CD4-positive, alpha-beta T cell (primary cell): ENCODE measurements around the gene NEK10. TPM values are rescaled to one million over a fixed set of nuclear protein-coding genes. Genes with fewer than 3 reads are reported as not detected.
A peak's percentile ranks its signal among the peaks of the same experiment; 100 is the strongest.

Experiments
- ATAC-seq: fragments of 200-7000 bp; cut with Tn5 transposase; one replicate; pipeline ENCODE4 v1.10.0; 2022; ENCODE audit warnings: mild to moderate bottlenecking; ENCODE audit not compliant: poor library complexity
- CTCF ChIA-PET: fragments of 350-600 bp; sonication (Branson Sonifier 250); formaldehyde crosslinking; loops from one replicate; lab custom pipeline; 2021; ENCODE audit warnings: antibody characterized with exemption, inconsistent platforms; lab: Charles Lee
- POLR2A ChIA-PET: fragments of 350-600 bp; sonication (Branson Sonifier 250); formaldehyde crosslinking; loops from one replicate; lab custom pipeline; 2021; ENCODE audit warnings: antibody characterized with exemption, inconsistent platforms; lab: Charles Lee
- DNase-seq, 14 experiments: peaks; one replicate each; pipeline ENCODE4 v3.0.0-alpha.2; 2013 to 2020; ENCODE audit warnings: mixed read lengths in 2 of 14
- H3K27ac ChIP-seq, 2 donors: one replicate each; pipeline versions ENCODE4 v1.5.1 to v1.7.0; 2013; ENCODE audit warnings: low read length in 2 of 2, low read depth in 1 of 2, mild to moderate bottlenecking in 1 of 2
- H3K27me3 ChIP-seq, 2 experiments: 1 replicate in 1 of 2; 2 replicates in 1 of 2; pipeline versions ENCODE4 v1.6.1 to v1.7.0; 2013; ENCODE audit warnings: low read length in 2 of 2, control low read depth in 1 of 2, mild to moderate bottlenecking in 1 of 2, moderate library complexity in 1 of 2; ENCODE audit not compliant: insufficient read depth in 2 of 2, control insufficient read depth in 1 of 2
- H3K36me3 ChIP-seq: one replicate; pipeline ENCODE4 v1.6.1; 2013; ENCODE audit warnings: low read length, control low read depth; ENCODE audit not compliant: insufficient read depth
- H3K4me1 ChIP-seq: one replicate; pipeline ENCODE4 v1.6.1; 2013; ENCODE audit warnings: low read length, control low read depth; ENCODE audit not compliant: insufficient read depth
- H3K4me3 ChIP-seq: one replicate; pipeline ENCODE4 v1.5.1; 2013; ENCODE audit warnings: mild to moderate bottlenecking, low read length, moderate library complexity
- H3K9me3 ChIP-seq, 2 experiments: 1 replicate in 1 of 2; 2 replicates in 1 of 2; pipeline versions ENCODE4 v1.6.1 to v1.7.0; 2013; ENCODE audit warnings: low read length in 2 of 2, mild to moderate bottlenecking in 2 of 2, control low read depth in 1 of 2, moderate library complexity in 1 of 2; ENCODE audit not compliant: control insufficient read depth in 1 of 2, insufficient read depth in 1 of 2
- H3K27ac Mint-ChIP-seq: one replicate; pipeline ENCODE4 v1.8.0; 2020; ENCODE audit warnings: mixed read lengths
- H3K27me3 Mint-ChIP-seq: one replicate; pipeline ENCODE4 v1.8.0; 2021; ENCODE audit warnings: mixed read lengths
- H3K36me3 Mint-ChIP-seq: one replicate; pipeline ENCODE4 v1.8.0; 2021; ENCODE audit warnings: low read depth, mixed read lengths
- H3K4me1 Mint-ChIP-seq: one replicate; pipeline ENCODE4 v1.8.0; 2021; ENCODE audit warnings: low read depth, mixed read lengths
- H3K4me3 Mint-ChIP-seq: one replicate; pipeline ENCODE4 v1.8.0; 2020; ENCODE audit warnings: mild to moderate bottlenecking, mixed read lengths
- H3K9me3 Mint-ChIP-seq: one replicate; pipeline ENCODE4 v1.8.0; 2020; ENCODE audit warnings: mixed read lengths
- intact Hi-C, 2 experiments: fragments of 100-400 bp; cut with DNase I in 1 of 2; cut with micrococcal nuclease in 1 of 2; formaldehyde crosslinking; loops; one replicate each; pipeline versions ENCODE4 v1.15.1 to v1.9.0; 2023 to 2025; cut with DNase I, micrococcal nuclease
- total RNA-seq, 174 experiments: library from RNA in 2 of 174; stranded (reverse) in 2 of 174; gene quantifications; one replicate each; pipeline ENCODE4 v1.2.3 and lab custom pipeline; 2021 to 2026
- TF ChIP-seq, protein P1 (sequence below): fragments of 200-600 bp; IDR thresholded peaks from one replicate; pipeline ENCODE4 v1.8.0; 2022; ENCODE audit warnings: antibody characterized with exemption, mild to moderate bottlenecking

NEK10 gene
- total RNA-seq, 2 experiments from 2014 or later, result 0.61 to 0.77 TPM

DNA sequence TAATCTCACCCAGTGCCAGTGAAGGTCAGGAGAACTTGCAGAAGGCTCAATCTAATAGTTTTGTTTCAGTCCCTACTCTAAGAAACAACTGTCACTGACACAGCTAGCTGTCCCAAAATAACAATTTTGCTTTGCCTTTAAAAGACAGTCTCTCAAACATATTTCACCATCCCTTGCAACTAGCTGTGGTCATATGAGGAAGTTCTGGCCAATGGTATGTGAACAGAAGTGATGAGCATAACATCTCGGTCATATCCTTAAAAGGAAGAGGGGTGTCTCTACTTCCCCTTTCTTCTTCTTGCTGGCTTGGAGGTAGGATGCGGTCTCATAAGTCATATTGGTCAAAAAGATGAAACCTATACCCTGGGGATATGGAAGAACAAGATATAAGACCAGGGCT lies 198.1 kb downstream of the NEK10 start:
- H3K27ac Mint-ChIP-seq, result no peak overlapping the region
- no peak overlapping the region for H3K4me3 Mint-ChIP-seq
- peak in 2 of 14 experiments; percentile 10 to 14 for DNase-seq
- H3K27ac ChIP-seq, result no peak overlapping the region
- ChIA-PET POLR2A (no interaction called here), CTCF (no interaction called here)
- no peak for ATAC-seq
- intact Hi-C loops, result no loop called here
- no peaks in the 10 kb centered on the region for H3K36me3 Mint-ChIP-seq
- H3K9me3 Mint-ChIP-seq, result no peaks in the 10 kb centered on the region
- H3K4me1 Mint-ChIP-seq, result no peaks in the 10 kb centered on the region
- H3K9me3 ChIP-seq, result no peaks in the 10 kb centered on the region
- TF ChIP-seq, protein P1, sequence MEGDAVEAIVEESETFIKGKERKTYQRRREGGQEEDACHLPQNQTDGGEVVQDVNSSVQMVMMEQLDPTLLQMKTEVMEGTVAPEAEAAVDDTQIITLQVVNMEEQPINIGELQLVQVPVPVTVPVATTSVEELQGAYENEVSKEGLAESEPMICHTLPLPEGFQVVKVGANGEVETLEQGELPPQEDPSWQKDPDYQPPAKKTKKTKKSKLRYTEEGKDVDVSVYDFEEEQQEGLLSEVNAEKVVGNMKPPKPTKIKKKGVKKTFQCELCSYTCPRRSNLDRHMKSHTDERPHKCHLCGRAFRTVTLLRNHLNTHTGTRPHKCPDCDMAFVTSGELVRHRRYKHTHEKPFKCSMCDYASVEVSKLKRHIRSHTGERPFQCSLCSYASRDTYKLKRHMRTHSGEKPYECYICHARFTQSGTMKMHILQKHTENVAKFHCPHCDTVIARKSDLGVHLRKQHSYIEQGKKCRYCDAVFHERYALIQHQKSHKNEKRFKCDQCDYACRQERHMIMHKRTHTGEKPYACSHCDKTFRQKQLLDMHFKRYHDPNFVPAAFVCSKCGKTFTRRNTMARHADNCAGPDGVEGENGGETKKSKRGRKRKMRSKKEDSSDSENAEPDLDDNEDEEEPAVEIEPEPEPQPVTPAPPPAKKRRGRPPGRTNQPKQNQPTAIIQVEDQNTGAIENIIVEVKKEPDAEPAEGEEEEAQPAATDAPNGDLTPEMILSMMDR, result no peak
- no peaks in the 10 kb centered on the region for H3K27me3 ChIP-seq
- no peaks in the 10 kb centered on the region for H3K27me3 Mint-ChIP-seq
- H3K4me3 ChIP-seq, result no peak overlapping the region
- H3K36me3 ChIP-seq, result no peaks in the 10 kb centered on the region
- no peaks in the 10 kb centered on the region for H3K4me1 ChIP-seq

DNA sequence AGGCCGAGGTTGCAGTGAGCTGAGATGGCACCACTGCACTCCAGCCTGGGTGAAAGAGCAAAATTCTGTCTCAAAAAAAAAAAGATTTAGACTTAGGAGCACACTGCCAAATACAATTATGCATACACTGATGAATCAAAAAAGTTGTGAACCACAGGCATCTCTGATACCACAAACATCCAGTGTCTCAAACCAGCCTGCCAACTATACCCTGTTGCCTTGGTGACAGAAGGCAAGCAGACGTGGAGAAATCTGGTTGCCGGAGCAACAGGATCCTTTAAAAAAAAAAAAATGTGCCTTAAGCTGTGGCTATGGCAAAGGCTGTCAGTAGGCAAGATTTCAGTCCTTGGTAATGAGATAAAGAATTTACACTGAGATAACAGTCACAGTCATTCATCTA lies 202.3 kb downstream of the NEK10 start:
- ChIA-PET CTCF (interaction anchor here (1.2 to 1.7 kb wide), 2 partner anchors 16 to 17 kb away, joined by 3 read pairs; no protein-coding TSS in a partner anchor), POLR2A (no interaction called here)
- ATAC-seq (no peak), DNase-seq (no peak)
- no peaks in the 10 kb centered on the region for H3K27me3 ChIP-seq
- intact Hi-C loops, result no loop called here
- no peak overlapping the region for H3K4me3 ChIP-seq
- H3K9me3 ChIP-seq, result no peaks in the 10 kb centered on the region
- Mint-ChIP-seq H3K9me3 (no peaks in the 10 kb centered on the region), H3K4me3 (no peak overlapping the region), H3K27ac (no peak overlapping the region), H3K4me1 (no peaks in the 10 kb centered on the region), H3K27me3 (no peaks in the 10 kb centered on the region), H3K36me3 (no peaks in the 10 kb centered on the region)
- H3K27ac ChIP-seq, result no peak overlapping the region
- H3K36me3 ChIP-seq, result no peaks in the 10 kb centered on the region
- TF ChIP-seq, protein P1, result no peak
- no peaks in the 10 kb centered on the region for H3K4me1 ChIP-seq

DNA sequence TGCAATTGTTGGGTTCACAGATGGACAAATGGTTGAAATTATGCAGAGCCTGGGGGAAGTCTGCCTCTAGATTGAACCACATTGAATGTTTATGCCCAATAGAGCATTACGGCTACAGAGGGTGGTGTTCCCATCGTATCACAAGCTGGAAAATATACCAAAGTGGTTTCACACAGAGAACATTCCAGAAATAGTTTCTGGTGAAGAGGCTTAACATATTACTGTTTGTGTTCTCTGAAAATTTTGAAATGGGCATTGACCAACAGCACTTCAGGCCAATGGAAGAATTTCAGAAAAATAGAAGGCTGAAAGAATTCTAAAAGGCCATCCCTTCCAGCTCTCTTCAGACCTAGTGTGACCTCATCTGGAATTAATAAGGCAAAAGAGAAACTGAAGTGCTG lies 203.9 kb downstream of the NEK10 start:
- ChIA-PET CTCF (interaction anchor here (1.7 kb wide), 1 partner anchor 17 kb away, joined by 3 read pairs; no protein-coding TSS in a partner anchor), POLR2A (no interaction called here)
- no peak overlapping the region for H3K27ac Mint-ChIP-seq
- TF ChIP-seq, protein P1, result no peak
- H3K4me3 ChIP-seq, result no peak overlapping the region
- ATAC-seq, result no peak
- no peaks in the 10 kb centered on the region for H3K27me3 ChIP-seq
- no peaks in the 10 kb centered on the region for H3K4me1 Mint-ChIP-seq
- H3K36me3 ChIP-seq, result no peaks in the 10 kb centered on the region
- H3K9me3 Mint-ChIP-seq, result no peaks in the 10 kb centered on the region
- no peak overlapping the region for H3K4me3 Mint-ChIP-seq
- no peaks in the 10 kb centered on the region for H3K36me3 Mint-ChIP-seq
- intact Hi-C loops, result no loop called here
- H3K27me3 Mint-ChIP-seq, result no peaks in the 10 kb centered on the region
- no peak for DNase-seq
- no peak overlapping the region for H3K27ac ChIP-seq
- no peaks in the 10 kb centered on the region for H3K4me1 ChIP-seq
- H3K9me3 ChIP-seq, result no peaks in the 10 kb centered on the region
